Activated T-helper 9 cell treated with anti-CD3 and anti-CD28 coated beads, Interleukin-2, amount 50 U/mL, for 16 hours (primary cell): ENCODE measurements around the gene DNAI1.
A peak's percentile ranks its signal among the peaks of the same experiment; 100 is the strongest.

Experiments
- DNase-seq: peaks from one replicate; pipeline ENCODE4 v3.0.0-alpha.2; 2020; ENCODE audit warnings: low read depth

The DNAI1 gene

GRCh38 chr9:34545497-34545896 is 86.9 kb downstream of the DNAI1 start:
- no peak for DNase-seq

- DNase-seq = no peak
Measured at GRCh38 chr9:34546102-34546833, 87.7 kb downstream of the DNAI1 start.

- peak; percentile 22 for DNase-seq
Measured at GRCh38 chr9:34546834-34547827, 88.5 kb downstream of the DNAI1 start.

GRCh38 chr9:34547960-34548611 is 89.5 kb downstream of the DNAI1 start:
- DNase-seq = no peak

- no peak for DNase-seq
Measured at GRCh38 chr9:34549407-34549732, 90.8 kb downstream of the DNAI1 start.

GRCh38 chr9:34550016-34550680 is 91.5 kb downstream of the DNAI1 start:
- DNase-seq = no peak

GRCh38 chr9:34550681-34551270 is 92.2 kb downstream of the DNAI1 start:
- DNase-seq = no peak

GRCh38 chr9:34551751-34552605 is 93.4 kb downstream of the DNAI1 start:
- DNase-seq = no peak

- DNase-seq = no peak
Measured at GRCh38 chr9:34552606-34552981, 94.0 kb downstream of the DNAI1 start.

GRCh38 chr9:34552986-34553385 is 94.4 kb downstream of the DNAI1 start:
- no peak for DNase-seq

- no peak for DNase-seq
Measured at GRCh38 chr9:34553511-34554021, 95.0 kb downstream of the DNAI1 start.

GRCh38 chr9:34554211-34555001 is 95.8 kb downstream of the DNAI1 start:
- no peak for DNase-seq

- DNase-seq = no peak
Measured at GRCh38 chr9:34555002-34555348, 96.4 kb downstream of the DNAI1 start.

- DNase-seq = no peak
Measured at GRCh38 chr9:34555500-34555899, 96.9 kb downstream of the DNAI1 start.

GRCh38 chr9:34555936-34556525 is 97.4 kb downstream of the DNAI1 start:
- no peak for DNase-seq

- no peak for DNase-seq
Measured at GRCh38 chr9:34556949-34557348, 98.3 kb downstream of the DNAI1 start.

- no peak for DNase-seq
Measured at GRCh38 chr9:34557426-34558321, 99.1 kb downstream of the DNAI1 start.

- DNase-seq = no peak
Measured at GRCh38 chr9:34558364-34558763, 99.8 kb downstream of the DNAI1 start.
